Subcutaneous adipose tissue (tissue), 4 donors: ENCODE results near the gene NETO2. TPM values are rescaled to one million over a fixed set of nuclear protein-coding genes. Genes with fewer than 3 reads are reported as not detected.

Source experiments
- CTCF ChIP-seq: fragments of 450-650 bp; IDR thresholded peaks from one replicate; pipeline ENCODE4 v1.5.1; 2016; ENCODE audit warnings: low read depth, mild to moderate bottlenecking, control low read depth, antibody characterized with exemption, moderate library complexity
- total RNA-seq, 4 donors: library from RNA; depleted of rRNA; stranded (reverse); fragments of >200 nt; gene quantifications; one replicate each; pipeline ENCODE4 v1.1.0, GENCODE V29; 2016

The NETO2 gene
- total RNA-seq, 4 donors from 2014 or later, result 0.44 to 2.4 (median 1.1) TPM

DNA sequence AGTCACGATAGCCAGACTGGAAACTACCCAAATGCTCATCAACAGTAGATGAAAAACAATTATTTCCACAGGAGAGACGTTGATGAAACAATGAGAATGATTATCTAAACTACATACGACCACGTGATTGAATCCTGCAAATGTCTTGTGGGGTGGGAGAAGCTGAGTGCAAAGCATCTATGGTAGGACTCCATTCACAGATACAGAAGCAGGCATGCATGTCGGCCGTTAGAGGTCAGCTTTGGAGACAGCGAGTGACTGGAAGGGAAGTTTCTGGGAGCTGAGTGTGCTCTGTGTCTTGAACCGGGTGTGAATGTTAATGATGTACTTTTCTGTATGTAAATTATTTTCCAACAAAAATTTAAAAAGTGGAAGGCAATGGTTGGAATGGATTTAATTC is 98.7 kb downstream of the NETO2 start:
- TF ChIP-seq CTCF, result no peak

GRCh38 chr16:47043970-47044684 is 99.6 kb downstream of the NETO2 start:
- no peak for TF ChIP-seq CTCF

DNA sequence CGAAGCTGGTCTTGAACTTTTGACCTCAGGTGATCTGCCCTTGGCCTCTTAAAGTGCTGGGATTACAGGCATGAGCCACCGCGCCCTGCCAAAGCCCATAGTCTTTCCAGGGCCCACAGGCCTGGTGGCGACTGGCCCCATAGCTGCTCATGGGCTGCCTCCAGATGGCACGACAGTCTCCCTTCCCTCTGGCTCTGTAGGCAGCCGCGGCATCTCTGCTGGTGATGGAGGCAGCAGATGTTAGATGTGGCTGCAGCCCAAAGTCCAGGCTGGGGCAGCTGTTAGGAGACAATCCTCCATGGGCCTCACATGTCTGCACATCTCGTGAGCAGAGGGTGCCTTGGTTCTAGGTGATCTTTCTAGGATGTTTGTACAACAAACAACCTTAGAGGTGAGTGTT is 100.5 kb downstream of the NETO2 start:
- TF ChIP-seq CTCF, result no peak

GRCh38 chr16:47037746-47038458 is 105.8 kb downstream of the NETO2 start:
- no peak for TF ChIP-seq CTCF

DNA sequence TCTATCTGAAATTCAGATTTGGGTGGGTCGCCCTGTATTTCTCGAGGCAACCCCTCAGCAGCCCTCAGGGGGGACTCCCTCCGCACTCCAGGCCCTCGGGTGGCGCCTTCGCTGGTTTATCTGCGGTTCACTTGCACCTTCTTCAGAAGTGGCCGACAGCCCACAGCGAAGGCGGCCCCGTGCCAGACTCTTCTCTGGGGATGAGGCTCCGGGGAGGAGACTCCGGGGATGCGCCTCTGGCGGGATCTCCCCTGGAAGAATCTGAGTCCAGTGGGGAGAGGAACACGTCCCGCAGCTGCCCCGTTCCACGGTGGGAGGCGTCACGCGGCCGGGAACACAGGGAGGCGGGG is 106.4 kb downstream of the NETO2 start:
- TF ChIP-seq CTCF, result no peak

- no peak for TF ChIP-seq CTCF
Measured at GRCh38 chr16:47036201-47036600, 107.5 kb downstream of the NETO2 start.

DNA sequence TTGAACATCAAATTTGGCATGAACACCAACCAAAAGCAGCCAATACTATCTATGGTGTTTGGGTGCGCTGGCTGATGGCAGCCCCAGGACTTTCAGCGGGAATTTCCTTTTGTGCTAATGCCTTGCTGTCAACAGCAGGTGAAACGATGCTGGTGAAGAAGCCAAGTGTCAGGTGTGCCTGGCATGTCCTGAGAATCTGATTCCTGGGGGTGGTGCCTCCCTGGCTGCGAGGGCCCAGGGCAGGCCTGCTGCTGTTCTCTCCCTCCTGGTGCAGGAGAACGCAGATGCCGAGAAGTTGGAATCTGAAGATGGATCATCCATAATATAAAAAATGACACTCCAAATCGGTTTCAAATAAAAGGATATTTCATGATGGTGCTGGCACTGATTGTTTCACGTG is 108.3 kb downstream of the NETO2 start:
- TF ChIP-seq CTCF, result no peak
